Bronchial epithelial cell (primary cell): ENCODE measurements around the gene RHBDF2. TPM values are rescaled to one million over a fixed set of nuclear protein-coding genes. Genes with fewer than 3 reads are reported as not detected.
A peak's percentile ranks its signal among the peaks of the same experiment; 100 is the strongest.

Experiments used
- DNase-seq: peaks from one replicate; pipeline ENCODE4 v3.0.0-alpha.2; 2010; ENCODE audit warnings: low read depth
- FAIRE-seq: peaks from 2 replicates; lab custom pipeline; 2011; peaks lifted over from hg19 to GRCh38; lab: Jason Lieb, UNC
- H3K27me3 ChIP-seq: 2 replicates; pipeline ENCODE4 v1.5.1; 2011; ENCODE audit warnings: low read length; ENCODE audit not compliant: control insufficient read depth, insufficient read depth
- H3K36me3 ChIP-seq: 2 replicates; pipeline ENCODE4 v1.5.1; 2011; ENCODE audit warnings: low read length; ENCODE audit not compliant: control insufficient read depth, insufficient read depth
- H3K4me3 ChIP-seq: 2 replicates; pipeline ENCODE4 v1.5.1; 2011; ENCODE audit warnings: mild to moderate bottlenecking, low read depth, low read length, control low read depth
- CTCF ChIP-seq: IDR thresholded peaks from 2 replicates; pipeline ENCODE4 v1.5.1; 2011; ENCODE audit warnings: mild to moderate bottlenecking, moderate library complexity, low read length, control low read depth, inconsistent platforms; ENCODE audit not compliant: insufficient read depth, severe bottlenecking
- total RNA-seq: library from RNA; depleted of rRNA; stranded (reverse); fragments of >200 nt; gene quantifications from 2 replicates; pipeline ENCODE4 v1.2.1, GENCODE V29; 2014

Gene RHBDF2
- total RNA-seq, 1 donor from 2014 or later: 10.8 TPM

- DNase-seq: peak; percentile 50
- no peaks in the 10 kb centered on the region for H3K27me3 ChIP-seq
- peak; percentile 56 for TF ChIP-seq CTCF
- H3K4me3 ChIP-seq: no peak overlapping the region
- FAIRE-seq: no peak
- H3K36me3 ChIP-seq: peaks cover 1% of the 10 kb centered on the region
These were observed 46.0 kb upstream of the RHBDF2 start for GRCh38 chr17:76547183-76547641.

- no peak for FAIRE-seq
- DNase-seq: peak; percentile 90
- Histone ChIP-seq H3K27me3 (no peaks in the 10 kb centered on the region), H3K36me3 (peaks cover 1% of the 10 kb centered on the region), H3K4me3 (no peak overlapping the region)
- no peak for TF ChIP-seq CTCF
These were observed 45.4 kb upstream of the RHBDF2 start for GRCh38 chr17:76546556-76547182.

- no peaks in the 10 kb centered on the region for H3K27me3 ChIP-seq
- FAIRE-seq (no peak), DNase-seq (no peak)
- H3K36me3 ChIP-seq: peaks cover 1% of the 10 kb centered on the region
- H3K4me3 ChIP-seq: no peak overlapping the region
- no peak for TF ChIP-seq CTCF
These were observed 44.8 kb upstream of the RHBDF2 start for GRCh38 chr17:76545918-76546555.

- no peak for FAIRE-seq
- DNase-seq: no peak
- Histone ChIP-seq H3K4me3 (no peak overlapping the region), H3K36me3 (peaks cover 1% of the 10 kb centered on the region), H3K27me3 (no peaks in the 10 kb centered on the region)
- TF ChIP-seq CTCF: no peak
These were observed 43.5 kb upstream of the RHBDF2 start for GRCh38 chr17:76544546-76545365.

GRCh38 chr17:76543826-76544545, 42.8 kb upstream of the RHBDF2 start:
- peaks cover 1% of the 10 kb centered on the region for H3K36me3 ChIP-seq
- FAIRE-seq (no peak), DNase-seq (no peak)
- no peak for TF ChIP-seq CTCF
- no peak overlapping the region for H3K4me3 ChIP-seq
- no peaks in the 10 kb centered on the region for H3K27me3 ChIP-seq
